22Rv1 (cell line): ENCODE data around the gene SUMF1.

ENCODE experiments used
- H3K27ac ChIP-seq: fragments of 450-650 bp; 2 replicates; pipeline ENCODE4 v1.5.1; 2017
- ZFX ChIP-seq: fragments of 450-650 bp; IDR thresholded peaks from 2 replicates; pipeline ENCODE4 v1.6.1; 2017; ENCODE audit warnings: antibody characterized with exemption, borderline replicate concordance
- TF ChIP-seq, protein P1 (sequence below): fragments of 450-650 bp; IDR thresholded peaks from 2 replicates; pipeline ENCODE4 v1.5.1; 2017; ENCODE audit warnings: mild to moderate bottlenecking

Gene SUMF1

DNA sequence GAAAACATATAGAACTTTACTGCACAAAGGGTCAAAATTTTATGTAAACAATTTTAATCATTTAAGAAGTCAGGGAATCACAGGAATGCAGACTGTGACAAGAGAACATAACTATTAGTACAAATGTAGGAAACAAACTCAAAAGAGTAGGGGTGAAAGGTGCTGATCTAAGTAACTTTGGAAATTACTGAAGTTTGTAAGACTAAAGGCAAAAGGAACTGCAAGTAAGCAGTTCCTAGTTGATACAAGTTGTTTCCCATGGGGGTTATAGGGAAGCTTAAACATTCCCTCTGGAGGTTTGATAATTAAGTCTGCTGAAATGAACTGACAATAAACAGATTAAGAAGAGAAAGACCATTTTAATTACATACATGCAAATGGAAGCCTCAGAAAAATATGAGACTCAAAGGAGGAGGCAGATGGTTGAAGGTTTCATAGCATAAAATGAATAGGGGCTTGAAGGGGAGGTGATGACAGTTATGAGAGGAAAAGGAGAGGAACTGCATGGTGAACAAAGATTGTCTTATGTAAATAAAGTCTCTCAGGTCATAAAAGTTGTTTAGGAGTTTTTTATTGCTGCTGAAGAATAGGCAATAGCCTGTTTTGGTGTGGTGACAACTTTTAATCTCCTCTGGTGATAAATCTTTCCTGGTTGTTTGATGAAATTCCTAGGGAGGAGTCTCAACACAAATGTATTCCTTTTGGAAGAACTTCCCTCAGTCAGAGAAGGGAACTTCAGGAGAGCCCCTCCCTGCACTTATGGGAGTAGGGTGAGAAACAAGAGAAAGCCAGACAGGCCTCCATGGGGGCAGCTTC, 146.8 kb downstream of the SUMF1 start:
- peak overlapping the region; percentile 25; the same call in 1 of the 2 replicates for H3K27ac ChIP-seq
- TF ChIP-seq, protein P1, sequence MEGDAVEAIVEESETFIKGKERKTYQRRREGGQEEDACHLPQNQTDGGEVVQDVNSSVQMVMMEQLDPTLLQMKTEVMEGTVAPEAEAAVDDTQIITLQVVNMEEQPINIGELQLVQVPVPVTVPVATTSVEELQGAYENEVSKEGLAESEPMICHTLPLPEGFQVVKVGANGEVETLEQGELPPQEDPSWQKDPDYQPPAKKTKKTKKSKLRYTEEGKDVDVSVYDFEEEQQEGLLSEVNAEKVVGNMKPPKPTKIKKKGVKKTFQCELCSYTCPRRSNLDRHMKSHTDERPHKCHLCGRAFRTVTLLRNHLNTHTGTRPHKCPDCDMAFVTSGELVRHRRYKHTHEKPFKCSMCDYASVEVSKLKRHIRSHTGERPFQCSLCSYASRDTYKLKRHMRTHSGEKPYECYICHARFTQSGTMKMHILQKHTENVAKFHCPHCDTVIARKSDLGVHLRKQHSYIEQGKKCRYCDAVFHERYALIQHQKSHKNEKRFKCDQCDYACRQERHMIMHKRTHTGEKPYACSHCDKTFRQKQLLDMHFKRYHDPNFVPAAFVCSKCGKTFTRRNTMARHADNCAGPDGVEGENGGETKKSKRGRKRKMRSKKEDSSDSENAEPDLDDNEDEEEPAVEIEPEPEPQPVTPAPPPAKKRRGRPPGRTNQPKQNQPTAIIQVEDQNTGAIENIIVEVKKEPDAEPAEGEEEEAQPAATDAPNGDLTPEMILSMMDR = no peak
- no peak for TF ChIP-seq ZFX

DNA sequence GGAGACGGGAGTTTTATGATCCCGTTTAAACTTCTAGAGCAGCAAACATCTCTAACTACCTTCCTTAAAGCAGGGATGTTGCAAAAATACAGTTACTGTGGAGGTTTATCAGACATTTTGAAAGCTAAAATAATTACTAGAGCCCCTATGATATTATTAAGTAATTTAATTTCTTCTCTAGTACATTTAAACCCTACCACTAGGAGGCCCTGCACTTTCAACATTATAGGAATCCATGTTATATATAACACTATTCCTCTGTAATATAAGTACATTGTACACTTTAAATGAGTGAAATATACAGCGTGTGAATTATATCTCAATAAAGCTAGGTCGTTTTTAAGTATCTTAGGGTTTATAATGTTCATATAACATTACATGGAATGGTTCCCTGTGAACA, 152.4 kb downstream of the SUMF1 start:
- H3K27ac ChIP-seq = no peak overlapping the region
- TF ChIP-seq ZFX = no peak
- TF ChIP-seq, protein P1 = peak; percentile 44

DNA sequence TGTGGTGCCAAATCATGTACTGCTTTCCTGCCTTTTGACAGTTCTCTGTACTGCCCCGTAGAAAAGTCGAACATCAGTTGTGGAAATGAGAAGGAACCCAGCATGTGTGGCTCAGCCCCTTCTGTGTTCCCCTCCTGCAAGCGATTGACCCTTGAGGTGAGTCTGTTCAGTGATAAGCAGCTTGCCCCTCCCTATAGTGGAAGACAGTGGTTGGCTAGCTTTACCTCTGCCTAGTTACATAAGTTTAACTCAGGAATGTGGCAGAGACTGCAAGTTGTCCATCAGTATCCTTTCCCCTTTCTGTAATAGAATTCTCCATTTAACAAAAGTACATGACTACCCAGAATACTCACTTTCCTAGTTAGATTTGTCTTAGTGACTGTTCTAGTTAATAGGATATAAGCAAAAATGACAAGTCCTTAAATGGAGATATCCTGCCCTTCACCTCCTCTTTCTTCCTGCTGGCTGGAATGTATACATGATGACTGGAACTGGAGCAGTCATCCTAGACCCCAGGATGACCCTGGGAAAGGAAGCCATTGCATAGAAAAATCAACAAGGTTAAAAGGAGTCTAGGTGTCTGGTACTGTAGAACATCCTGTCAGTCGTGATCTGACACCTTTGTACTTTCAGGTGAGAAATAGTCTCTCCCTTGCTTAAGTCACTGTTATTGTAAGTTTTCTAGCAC, 153.3 kb downstream of the SUMF1 start:
- no peak overlapping the region for H3K27ac ChIP-seq
- TF ChIP-seq, protein P1 = no peak
- TF ChIP-seq ZFX = no peak

DNA sequence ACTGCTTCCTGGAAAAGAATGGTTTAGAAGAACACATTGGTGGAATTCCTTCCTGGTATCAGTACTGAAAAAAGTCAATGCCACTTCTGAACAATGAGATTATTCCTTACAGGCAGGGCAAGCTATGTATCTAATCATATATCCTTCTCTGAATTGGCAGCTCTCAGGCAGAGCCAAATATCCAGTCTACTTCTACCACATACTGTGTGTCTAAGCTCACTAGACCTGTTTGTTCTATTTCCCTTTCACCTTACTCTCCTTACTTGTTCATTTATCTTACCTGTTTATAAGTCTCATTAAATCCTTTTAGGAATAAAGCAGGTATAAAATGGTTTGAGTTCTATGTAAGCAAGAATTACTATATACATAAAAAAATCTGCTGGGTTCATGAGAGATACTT, 155.6 kb downstream of the SUMF1 start:
- TF ChIP-seq ZFX = no peak
- TF ChIP-seq, protein P1 = no peak
- no peak overlapping the region for H3K27ac ChIP-seq
